ENCODE measurements around the gene GHRHR.

The GHRHR gene

GRCh38 chr7:30932562-30932961 lies 31.2 kb upstream of the GHRHR start:
- H3K4me3 ChIP-seq: no peak overlapping the region
- no peak for TF ChIP-seq CTCF (IDR thresholded peaks at IDR 0.05)
- H3K27ac ChIP-seq: no peak overlapping the region
- no peak for DNase-seq (ENCODE audit: low spot score)

DNA sequence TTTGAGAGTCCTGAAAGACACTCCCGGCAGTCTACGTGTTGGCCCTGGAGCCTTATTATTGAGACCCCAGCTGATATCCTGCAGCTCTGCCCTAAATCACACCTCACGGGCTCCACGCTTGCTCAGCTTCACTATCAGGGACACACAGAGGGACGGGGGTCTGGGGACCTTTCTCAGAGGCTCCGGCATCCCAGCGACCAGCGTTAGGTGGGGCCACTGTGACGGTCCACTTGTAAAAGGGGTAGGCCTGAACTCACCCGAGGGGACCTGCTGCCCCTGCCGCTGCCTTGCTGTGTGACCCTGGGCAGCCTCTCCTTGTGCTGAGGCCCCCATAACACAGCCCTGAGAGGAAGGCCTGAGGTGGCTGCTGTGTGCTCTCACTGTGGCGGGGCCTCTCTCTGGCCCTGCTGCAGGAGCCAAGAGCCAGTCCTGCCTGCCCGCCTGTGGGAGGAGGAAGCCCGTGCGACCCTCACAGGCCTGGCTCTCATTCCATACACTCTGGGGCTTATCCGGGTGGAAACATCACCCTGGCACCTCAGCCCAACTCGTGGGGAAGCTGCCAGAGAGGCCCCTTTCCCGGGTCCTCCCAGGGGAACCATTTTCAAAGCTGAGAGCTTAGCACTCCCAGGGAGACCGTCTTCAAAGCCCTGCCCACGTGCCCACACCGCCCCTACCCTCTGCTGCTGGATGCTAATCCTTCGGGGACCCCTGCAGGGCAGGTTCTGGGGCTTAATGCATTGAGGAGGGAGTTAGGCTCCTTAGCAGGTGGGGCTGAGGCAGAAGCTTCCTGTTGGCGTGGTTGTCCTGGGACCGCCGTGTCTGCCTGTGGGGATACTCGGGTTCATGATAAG lies 30.4 kb upstream of the GHRHR start:
- H3K27ac ChIP-seq: no peak overlapping the region
- peak; percentile 70 for DNase-seq (ENCODE audit: low spot score)
- no peak overlapping the region for H3K4me3 ChIP-seq
- TF ChIP-seq CTCF (IDR thresholded peaks at IDR 0.05): no peak

- TF ChIP-seq CTCF (IDR thresholded peaks at IDR 0.05): no peak
- no peak overlapping the region for H3K27ac ChIP-seq
- no peak for DNase-seq (ENCODE audit: low spot score)
- no peak overlapping the region for H3K4me3 ChIP-seq
Observed at GRCh38 chr7:30934225-30934624, 29.5 kb upstream of the GHRHR start.

- Histone ChIP-seq H3K4me3 (no peak overlapping the region), H3K27ac (no peak overlapping the region)
- TF ChIP-seq CTCF (IDR thresholded peaks at IDR 0.05): no peak
- DNase-seq (ENCODE audit: low spot score): no peak
Observed at GRCh38 chr7:30934732-30935568, 28.8 kb upstream of the GHRHR start.

GRCh38 chr7:30935569-30935877 lies 28.2 kb upstream of the GHRHR start:
- no peak overlapping the region for H3K4me3 ChIP-seq
- H3K27ac ChIP-seq: no peak overlapping the region
- DNase-seq (ENCODE audit: low spot score): no peak
- no peak for TF ChIP-seq CTCF (IDR thresholded peaks at IDR 0.05)

- no peak for TF ChIP-seq CTCF (IDR thresholded peaks at IDR 0.05)
- H3K4me3 ChIP-seq: no peak overlapping the region
- DNase-seq (ENCODE audit: low spot score): no peak
- H3K27ac ChIP-seq: no peak overlapping the region
Observed at GRCh38 chr7:30936650-30937245, 27.0 kb upstream of the GHRHR start.
